OCI-M1 (cell line): Measurements from ENCODE around the gene L3MBTL4.

Source experiments
- DNase-seq: peaks from one replicate; lab custom pipeline; 2025; lab: John Stamatoyannopoulos, UW

Gene L3MBTL4

DNA sequence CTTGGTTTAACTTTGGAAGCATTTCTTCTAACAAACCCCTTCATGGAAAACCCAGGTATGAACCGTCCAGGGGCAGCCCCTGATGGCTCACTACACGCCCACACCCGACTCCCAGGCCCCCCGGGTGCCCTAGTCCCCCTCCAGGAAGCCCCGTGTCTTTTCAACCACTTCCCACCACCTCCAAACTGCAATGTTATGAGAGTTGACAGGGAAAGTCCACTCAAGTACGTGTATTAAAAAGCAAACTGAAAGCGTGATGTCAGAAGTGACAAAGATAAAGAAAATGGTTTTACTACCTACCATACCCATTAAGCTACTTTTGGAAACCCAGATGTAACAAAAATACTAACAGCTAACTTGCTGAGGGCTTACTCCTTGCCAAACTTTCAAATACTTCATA, 51.5 kb downstream of the L3MBTL4 start:
- no peak for DNase-seq

DNA sequence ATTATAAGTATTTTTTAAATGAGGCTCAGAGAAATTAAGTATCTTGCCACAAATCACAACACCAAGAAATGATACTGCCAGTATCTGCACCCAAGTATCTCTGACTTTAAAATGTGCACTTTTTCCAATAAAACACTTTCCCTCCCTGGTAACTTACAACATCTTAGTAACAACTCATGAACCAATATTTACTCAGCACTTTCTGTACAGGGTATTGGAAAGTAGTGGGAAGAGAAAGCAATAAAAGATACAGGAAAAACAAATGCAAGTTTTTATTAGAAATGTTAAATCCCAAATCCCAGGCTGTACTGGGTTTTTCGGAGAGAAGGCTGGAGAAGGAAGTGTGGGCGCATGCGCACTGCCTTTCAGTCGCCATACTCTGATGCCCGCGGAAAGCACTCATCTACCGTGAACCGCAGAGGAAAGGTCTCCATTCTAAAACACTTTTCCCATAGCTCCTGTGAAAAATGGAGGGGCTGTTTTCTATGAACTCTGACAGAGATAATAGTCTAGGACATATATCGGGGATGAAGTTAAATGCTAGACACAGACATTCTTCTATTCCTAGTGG, 52.1 kb downstream of the L3MBTL4 start:
- no peak for DNase-seq

DNA sequence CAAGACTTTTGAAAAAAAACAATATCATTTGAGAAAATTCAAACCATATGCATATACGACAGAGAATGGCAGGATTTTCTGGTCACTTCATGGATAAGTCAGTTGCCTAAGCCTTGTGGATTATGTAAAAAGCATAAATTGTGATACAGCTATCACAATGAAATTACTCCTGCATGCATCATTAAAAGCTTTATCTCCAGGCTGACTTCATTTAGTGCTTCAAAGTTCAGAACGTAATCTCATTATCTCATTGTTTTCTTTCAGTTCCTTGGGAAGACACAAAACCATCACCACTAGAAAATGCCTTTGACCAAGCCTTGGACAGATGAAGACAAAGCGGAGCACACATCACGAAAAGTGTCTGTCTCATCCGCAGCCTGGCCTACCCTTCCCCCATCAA, 57.0 kb downstream of the L3MBTL4 start:
- no peak for DNase-seq

DNA sequence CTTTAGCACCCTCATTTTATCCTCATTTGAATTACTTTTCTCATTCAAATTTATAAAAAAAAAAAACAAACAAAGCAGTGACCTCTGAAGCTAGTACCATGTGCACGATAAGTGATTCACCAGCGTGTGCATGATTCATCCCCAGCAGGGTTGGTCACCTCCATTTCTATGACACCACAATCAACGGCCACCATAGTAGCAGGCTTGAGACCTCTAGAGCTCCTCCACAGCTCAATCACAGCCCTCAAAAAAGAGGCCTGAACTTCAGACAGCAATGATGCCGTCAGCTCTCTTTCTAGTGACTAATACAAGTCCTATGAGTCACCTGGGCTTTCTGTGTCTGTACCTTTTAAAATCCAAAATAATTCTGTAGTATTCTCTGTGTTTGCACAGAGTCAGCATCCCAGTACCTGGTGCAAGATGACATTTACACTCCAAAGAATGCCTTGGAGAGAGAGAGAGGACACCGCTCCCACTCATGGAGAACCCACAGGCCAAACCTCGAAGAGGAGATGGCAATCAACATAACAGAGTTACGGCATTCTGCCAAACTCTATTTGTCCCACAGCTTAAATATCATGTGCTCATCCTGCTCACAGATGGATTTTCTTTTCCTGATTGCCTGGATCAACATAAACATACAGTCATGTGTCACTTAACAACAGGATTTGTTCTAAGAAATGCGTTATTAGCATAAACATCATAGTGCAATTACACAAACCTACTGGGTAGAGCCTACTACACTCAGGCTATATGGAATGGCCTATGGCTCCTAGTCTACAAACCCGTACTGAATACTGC, 58.7 kb downstream of the L3MBTL4 start:
- DNase-seq, result no peak

DNA sequence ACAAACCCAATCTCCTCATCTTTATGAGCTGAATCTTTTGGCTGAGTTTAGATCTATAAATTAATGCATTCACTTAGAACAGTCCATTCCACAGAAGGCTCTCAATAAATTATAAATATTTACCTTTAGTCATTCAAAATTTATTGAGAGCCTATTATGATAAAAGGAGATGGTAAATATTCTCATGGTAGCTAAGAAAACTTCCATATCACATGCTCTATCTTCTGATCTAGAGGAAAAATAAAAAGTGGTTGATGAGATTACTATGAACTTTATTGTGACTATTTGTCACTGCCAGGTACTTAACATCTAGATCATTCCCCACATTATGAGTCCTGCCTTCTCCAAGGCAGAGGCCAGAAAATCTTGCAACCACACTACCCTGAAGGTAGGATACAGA, 62.4 kb downstream of the L3MBTL4 start:
- no peak for DNase-seq

DNA sequence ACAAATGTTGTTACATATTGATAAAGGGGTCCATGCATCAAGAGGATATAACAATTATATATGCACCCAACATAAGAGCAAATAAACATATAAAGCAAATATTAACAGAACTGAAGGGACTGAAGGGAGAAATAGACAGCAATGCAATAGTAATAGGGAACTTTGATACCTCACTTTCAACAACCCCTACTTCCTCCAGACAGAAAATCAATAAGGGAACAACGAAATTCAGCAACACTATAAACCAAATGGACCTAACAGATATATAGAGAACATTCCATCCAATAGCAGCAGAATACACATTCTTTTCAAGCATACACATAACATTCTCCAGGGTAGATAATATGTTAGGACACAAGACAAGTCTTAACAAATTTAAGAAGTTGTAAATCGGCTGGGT, 71.7 kb downstream of the L3MBTL4 start:
- DNase-seq, result no peak

DNA sequence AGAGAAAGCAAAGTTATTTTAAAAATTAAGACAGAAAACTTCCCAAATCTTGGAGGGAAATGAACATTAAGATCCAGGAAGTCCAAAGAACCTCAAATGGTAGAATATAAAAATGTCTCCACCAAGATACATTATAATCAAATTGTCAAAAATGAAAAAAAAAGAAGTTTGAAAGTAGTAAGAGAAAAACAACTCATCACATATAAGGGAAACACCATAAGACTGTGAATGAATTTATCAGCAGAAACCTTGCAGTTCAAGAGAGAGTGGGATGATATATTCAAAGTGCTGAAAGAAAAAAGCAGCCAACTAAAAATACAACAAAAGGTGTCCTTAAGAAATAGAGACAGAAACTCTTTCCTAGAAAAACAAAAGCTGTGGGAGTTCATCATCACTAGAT, 73.0 kb downstream of the L3MBTL4 start:
- DNase-seq, result no peak

DNA sequence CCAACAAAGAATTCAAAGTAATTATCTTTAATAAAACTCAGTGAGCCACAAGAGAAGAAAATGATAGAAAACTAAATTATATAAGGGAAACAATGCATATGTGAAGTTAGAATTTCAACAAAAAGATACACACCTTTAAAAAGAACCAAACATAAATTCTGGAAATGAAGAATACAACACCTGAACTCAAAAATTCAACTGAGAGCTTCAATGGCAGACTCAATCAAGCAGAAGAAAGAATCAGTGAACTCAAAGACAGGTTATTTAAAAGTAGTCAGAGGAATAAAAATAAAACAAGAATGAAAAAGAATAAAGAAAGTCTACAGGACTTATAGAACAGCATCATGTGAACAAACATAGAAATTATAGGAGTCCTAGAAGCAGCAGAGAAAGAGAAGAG, 73.4 kb downstream of the L3MBTL4 start:
- DNase-seq, result no peak

DNA sequence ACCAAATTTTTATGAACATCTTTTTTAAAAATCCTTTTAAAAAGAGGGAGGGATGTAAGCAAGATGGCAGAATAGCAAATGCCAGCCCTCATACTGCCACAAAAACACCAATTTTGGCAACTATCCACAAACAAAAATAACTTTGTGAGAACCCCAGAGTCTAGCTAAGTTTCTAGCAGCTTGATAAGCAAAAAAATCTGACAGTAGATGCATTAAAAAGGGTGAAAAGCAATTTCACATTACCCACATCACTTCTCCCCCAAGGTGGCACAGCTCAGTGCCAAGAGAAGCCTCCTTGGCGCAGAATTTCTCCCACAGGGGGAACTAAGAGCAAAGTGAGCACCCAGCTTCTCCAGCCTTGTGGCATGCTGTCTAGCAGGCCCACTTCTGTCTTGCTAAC, 74.6 kb downstream of the L3MBTL4 start:
- DNase-seq, result no peak

DNA sequence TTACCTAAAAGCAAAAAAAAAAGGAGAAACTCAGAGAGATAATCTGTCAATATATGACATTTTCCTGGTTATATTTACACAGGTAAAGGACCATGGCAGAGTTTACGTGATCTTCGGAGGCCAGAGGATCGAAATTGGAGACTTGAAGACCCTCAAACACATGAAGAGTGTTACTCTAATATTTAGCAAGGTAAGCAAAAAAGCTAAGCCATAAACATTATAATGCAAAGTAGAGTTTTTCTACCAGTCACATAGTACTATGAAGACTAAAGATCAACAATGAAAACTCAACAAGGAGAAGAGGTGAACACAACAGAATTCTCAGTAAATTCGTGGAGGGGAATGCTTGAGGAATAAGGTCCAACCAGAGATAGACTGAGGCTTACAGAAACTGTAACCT, 78.5 kb downstream of the L3MBTL4 start:
- no peak for DNase-seq

DNA sequence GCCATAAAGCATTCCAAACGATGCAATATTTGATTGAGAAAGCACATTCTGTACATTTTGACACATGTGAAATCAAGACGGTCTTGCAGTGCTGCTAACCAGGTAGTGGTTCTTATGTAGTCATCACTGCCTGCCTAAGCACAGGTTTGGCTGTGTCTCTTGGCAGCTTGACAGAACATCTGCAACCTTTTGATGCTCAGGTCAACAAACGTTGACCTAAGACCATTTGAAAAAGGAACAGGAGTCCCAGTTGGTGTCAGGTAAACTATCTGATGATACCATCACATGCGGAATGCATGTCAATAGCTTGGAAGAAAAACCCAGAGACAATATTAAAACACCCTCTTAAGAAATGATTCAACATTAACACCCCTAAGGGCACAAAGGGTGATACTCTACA, 80.7 kb downstream of the L3MBTL4 start:
- DNase-seq, result no peak

DNA sequence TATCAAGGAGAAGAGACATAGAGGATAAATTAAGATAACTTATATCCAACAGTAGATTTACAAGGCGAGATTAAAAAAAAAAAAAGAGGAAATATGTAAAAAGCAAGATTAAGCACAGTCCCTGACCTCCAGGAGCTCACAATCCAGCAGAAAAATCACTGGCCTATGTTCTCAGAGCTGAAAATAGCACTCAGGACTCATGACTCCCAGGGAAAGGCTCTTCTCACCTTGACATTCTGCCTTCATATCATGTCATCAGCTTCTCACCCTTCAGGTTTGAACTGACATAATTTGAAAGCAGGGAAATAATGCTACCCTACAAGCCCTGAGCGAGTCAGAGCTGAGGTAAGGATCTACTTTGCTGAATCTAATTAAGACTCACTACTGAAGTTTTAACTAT, 82.8 kb downstream of the L3MBTL4 start:
- no peak for DNase-seq

DNA sequence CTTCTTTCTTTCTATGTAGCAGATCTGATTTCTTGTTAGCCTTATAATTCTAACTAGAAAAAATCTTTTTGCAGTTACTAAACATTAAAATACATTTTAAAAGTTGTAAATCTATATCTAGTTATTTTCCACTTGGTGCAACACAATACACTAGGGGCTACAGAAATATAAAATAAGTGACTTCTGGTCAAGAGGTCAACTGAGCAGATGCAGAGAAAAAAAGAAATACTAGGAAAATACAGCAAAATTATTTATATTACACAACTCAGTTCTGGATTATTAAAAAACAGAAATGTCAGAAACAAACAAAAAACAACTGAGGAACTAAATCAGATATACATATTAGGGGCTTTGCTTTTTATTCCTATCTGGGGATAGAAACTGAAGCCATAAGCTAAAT, 83.9 kb downstream of the L3MBTL4 start:
- DNase-seq, result no peak

DNA sequence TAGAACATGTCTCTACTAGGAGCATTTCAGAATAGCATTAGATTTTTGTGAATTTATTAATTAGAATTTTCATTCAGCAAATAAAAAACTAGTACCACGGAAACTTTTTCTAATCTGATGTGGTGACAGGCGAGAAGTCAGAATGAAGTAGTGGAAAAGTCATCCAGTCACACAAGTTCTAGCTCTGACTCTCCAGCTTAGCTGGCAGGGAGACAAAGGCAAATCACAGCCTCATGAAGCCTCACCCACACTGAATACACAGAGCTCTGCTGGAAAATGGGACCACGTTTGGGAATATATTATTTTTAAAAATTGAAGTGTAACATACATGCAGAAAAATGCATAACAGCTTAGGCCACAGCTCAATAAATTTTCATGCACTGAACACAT, 86.1 kb downstream of the L3MBTL4 start:
- no peak for DNase-seq

DNA sequence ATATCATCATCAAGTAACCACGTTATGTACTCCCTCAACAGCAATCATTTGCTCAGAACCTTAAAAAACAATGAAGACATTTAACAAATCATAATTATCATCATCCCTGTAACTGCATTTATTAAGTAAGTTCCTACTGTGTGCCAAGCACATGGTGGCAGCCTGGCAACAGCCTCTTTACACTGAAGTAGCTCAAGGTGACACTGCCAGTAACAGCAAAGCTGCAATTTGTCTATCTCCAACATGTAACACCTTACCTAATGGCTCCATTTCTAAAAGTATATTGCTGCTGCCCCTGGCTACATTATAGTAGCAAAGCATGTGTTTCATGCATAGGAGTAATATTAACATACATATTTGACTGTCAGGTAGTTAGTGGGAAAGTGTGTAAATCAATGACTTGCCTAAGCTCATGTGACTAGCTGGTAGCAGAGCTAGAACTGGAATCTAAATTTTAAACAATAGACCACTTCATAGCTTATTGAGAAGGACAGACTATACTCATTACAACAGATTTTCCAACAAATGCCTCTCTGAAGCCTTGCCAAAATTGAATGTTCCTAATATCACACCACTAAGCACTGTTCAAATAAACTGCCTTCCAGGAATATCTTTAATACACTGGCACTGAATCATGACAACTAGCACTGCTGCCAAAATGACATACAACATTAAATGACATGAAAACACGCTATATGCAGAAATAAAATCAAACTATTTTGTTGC, 86.7 kb downstream of the L3MBTL4 start:
- no peak for DNase-seq

DNA sequence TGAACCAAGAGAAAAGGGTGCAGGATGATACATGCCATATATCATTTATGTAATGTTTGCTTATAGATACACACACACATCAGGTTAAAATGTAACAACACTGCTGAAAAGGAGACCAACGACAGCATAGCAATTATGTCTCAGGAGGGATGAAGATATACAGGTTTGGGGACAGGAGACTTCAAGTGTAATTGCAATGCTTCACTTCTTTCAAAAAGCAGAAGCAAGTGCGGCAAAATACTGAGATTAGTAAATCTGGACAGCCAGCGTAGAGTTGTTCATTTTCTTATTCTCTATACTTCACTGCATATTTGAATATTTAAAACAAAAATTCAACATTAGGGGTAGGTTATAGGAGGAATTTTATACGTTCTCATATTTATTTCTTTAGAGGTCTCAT, 87.2 kb downstream of the L3MBTL4 start:
- DNase-seq, result no peak

DNA sequence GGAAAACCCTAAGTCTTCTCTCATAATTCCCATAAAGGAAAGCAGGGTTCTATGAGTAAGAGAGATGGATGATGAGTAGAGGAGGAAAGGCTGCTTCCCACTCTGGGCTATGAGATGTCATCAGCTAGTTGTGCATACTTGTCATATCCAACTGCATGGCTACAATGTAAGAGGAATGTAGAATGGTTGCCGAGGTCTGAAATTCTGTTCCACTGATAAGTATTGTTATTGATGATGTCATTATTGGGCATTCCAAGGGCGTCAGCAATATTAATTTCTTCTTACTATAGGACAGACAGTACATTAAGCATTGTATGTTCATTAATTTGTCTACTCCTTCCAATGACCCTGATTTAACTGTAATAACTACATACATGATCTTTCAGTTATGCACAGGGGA, 88.1 kb downstream of the L3MBTL4 start:
- no peak for DNase-seq

DNA sequence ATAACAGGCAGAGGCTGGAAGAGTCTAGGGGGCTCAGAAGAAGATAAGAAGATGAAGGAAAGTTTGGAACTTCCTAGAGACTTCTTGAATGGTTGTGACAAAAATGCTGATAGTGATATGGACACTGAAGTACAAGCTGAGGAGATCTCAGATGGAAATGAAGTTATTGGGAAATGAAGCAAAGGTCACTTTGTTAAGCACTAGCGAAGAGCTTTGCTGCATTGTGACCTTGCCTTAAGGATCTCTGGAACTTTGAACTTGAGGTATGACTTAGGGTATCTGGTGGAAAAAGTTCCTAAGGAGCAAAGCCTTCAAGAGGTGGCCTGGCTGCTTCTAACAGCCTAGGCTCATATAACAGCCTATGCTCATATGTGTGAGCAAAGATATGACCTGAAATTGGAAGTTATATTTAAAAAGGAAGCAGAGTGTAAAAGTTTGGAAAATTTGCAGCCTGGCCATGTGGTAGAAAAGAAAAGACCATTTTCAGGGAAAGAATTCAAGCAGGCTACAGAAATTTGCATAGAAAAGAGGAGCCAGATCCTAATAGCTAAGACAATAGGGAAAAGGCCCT, 91.3 kb downstream of the L3MBTL4 start:
- DNase-seq, result no peak

DNA sequence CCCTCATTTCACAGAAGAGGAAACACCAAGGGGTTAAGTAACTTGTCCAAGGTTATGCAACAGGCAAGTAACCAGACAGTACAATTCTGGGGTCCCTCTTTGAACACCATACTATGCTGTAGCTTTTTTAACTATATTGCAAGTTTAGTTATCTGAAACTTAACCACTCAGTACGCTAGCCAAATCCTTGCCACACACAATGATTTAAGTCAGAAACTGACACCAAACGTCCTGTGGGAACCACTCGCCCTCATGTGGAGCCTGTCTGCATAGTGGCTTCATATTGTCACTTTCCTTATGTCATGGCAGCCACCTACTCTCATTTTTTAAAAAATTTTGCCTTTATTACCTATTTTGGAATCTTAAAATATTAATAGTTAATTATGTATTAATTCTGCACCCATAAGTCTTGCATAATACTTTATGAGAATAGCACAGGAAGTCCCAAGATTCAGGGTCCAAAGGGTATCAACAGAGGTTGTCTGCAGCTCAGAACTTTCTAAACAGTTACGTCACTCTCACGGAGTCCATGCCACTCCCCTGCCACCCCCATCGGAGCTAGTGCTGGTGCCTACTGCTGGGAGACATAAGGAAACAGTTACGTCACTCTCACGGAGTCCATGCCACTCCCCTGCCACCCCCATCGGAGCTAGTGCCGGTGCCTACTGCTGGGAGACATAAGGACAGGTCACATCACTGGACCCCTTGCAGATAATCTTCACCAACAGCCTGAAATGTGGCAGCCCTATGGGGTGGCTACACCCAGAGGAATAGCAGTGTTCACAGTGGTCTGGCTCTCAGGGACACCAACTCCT, 99.0 kb downstream of the L3MBTL4 start:
- no peak for DNase-seq

DNA sequence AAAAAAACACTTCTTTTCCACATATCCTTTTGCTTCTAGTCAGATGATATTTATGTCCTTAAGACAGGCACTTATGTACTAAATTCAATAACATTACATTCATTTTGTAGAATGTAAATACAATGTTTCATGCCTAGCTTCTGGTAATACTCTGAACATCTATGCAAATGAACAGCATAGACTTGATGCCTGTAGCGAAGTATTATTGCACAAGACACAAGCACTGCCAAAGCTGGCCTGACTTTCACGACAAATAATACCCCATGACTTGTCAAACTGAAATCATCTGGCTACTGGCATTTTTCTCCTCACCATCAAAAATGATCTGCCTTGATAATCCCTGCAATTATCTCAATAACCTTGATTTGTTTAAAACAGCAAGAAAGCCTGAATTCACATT, 101.3 kb downstream of the L3MBTL4 start:
- no peak for DNase-seq

DNA sequence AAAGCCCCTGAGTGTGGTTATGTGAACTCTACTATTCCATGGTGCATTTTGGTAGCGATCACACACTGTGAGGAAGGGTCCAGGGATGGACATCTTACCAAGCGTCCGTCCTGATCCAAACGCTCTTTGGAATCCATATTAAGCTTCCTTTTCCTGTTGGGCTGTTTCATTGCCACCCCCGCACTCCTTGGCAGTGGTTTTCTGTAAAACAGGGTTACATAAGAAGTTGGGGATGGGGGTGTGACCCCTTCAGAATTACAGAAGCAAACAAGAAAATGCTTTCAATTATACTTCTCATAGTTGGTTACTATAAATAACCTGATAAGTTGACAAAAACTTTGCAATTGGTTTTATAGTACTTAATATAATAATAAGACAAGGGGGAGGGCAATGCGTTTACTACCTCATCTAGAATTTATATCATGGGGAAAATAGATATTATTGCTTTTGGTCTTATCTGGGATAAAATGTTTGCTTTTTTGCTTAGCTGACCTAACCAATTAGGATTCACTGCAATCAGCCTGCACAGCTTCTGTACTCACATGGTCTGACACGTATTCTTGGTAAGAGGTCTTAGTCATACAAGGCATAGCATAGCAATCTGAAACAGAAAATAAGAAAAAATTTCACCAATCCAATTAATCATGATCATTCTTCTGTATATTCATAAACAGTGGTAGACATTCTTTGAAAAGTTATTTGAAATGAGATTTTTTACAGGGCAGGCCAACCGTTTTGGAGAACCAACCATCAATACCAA, 103.1 kb downstream of the L3MBTL4 start:
- DNase-seq, result no peak
